Gastroesophageal sphincter (tissue), 3 donors: Measurements from ENCODE around the gene C16orf46.

Source experiments
- POLR2A ChIP-seq, 2 donors: fragments of 450-650 bp; IDR thresholded peaks; one replicate each; pipeline ENCODE4 v1.6.1; 2017; ENCODE audit warnings: antibody characterized with exemption in 2 of 2, mild to moderate bottlenecking in 2 of 2, moderate library complexity in 1 of 2
- POLR2AphosphoS5 ChIP-seq: sonication (generic); formaldehyde crosslinking; IDR thresholded peaks from one replicate; pipeline ENCODE4 v1.6.1; 2017; ENCODE audit warnings: antibody characterized with exemption
- TF ChIP-seq, protein P1 (sequence below), 4 experiments: fragments of 200-600 bp in 2 of 4; fragments of 450-650 bp in 2 of 4; sonication (generic) in 1 of 4; IDR thresholded peaks; one replicate each; pipeline ENCODE4 v1.5.1; 2017 to 2019; ENCODE audit warnings: antibody characterized with exemption in 4 of 4, mild to moderate bottlenecking in 2 of 4, moderate library complexity in 2 of 4

DNA sequence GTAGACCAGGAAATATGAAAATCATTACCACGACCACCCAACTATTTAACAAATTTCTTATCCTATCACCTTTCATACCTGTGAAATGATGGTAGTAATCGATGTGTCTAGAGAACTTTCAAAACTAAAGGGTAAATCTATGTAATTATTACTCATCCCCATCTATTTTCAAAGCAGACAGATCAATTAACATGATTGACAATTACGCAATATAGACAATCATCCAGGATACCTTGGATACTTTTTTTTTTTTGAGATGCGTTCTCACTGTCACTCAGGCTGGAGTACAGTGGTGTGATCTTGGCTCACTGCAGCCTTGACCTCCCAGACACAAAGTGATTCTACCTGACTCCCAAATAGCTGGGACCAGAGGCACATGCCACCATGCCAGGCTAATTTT is 4.0 kb upstream of the C16orf46 start:
- TF ChIP-seq, protein P1, sequence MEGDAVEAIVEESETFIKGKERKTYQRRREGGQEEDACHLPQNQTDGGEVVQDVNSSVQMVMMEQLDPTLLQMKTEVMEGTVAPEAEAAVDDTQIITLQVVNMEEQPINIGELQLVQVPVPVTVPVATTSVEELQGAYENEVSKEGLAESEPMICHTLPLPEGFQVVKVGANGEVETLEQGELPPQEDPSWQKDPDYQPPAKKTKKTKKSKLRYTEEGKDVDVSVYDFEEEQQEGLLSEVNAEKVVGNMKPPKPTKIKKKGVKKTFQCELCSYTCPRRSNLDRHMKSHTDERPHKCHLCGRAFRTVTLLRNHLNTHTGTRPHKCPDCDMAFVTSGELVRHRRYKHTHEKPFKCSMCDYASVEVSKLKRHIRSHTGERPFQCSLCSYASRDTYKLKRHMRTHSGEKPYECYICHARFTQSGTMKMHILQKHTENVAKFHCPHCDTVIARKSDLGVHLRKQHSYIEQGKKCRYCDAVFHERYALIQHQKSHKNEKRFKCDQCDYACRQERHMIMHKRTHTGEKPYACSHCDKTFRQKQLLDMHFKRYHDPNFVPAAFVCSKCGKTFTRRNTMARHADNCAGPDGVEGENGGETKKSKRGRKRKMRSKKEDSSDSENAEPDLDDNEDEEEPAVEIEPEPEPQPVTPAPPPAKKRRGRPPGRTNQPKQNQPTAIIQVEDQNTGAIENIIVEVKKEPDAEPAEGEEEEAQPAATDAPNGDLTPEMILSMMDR (IDR thresholded peaks at IDR 0.05), result no peak
- TF ChIP-seq POLR2AphosphoS5 (no peak), POLR2A (IDR thresholded peaks at IDR 0.05) (no peak)
